Neural cell (in vitro differentiated cells): Measurements from ENCODE around the gene CATSPERE. TPM values are rescaled to one million over a fixed set of nuclear protein-coding genes. Genes with fewer than 3 reads are reported as not detected.

ENCODE experiments used
- H2AFZ ChIP-seq: fragments of 200-600, 300-800 bp; sonication (generic), shearing (Covaris generic); 2 replicates; pipeline ENCODE4 v1.6.0; 2014; ENCODE audit warnings: low read depth, mild to moderate bottlenecking, antibody characterized with exemption, low read length, moderate library complexity
- H3F3A ChIP-seq: fragments of 200-600 bp; shearing (Covaris generic); 2 replicates; pipeline ENCODE4 v1.6.1; 2016; ENCODE audit warnings: mild to moderate bottlenecking, moderate library complexity, mixed read lengths, antibody characterized with exemption, low read length; ENCODE audit not compliant: insufficient read depth, poor library complexity, severe bottlenecking
- H3K27ac ChIP-seq: fragments of 200-600, 300-800 bp; sonication (generic), shearing (Covaris generic); 2 replicates; pipeline ENCODE4 v1.5.1; 2014; ENCODE audit warnings: mild to moderate bottlenecking, low read length, moderate library complexity
- H3K27me3 ChIP-seq: fragments of 300-800, 200-600 bp; sonication (generic), shearing (Covaris generic); 2 replicates; pipeline ENCODE4 v1.6.0; 2014; ENCODE audit warnings: mild to moderate bottlenecking, low read depth, low read length, moderate library complexity; ENCODE audit not compliant: insufficient read depth
- H3K36me3 ChIP-seq: fragments of 300-800, 200-600 bp; sonication (generic), shearing (Covaris generic); 2 replicates; pipeline ENCODE4 v1.5.1; 2014; ENCODE audit warnings: mild to moderate bottlenecking, antibody characterized with exemption, low read length, moderate library complexity; ENCODE audit not compliant: insufficient read depth
- H3K4me2 ChIP-seq: fragments of 300-800, 200-600 bp; sonication (generic), shearing (Covaris generic); 2 replicates; pipeline ENCODE4 v1.6.0; 2014; ENCODE audit warnings: mild to moderate bottlenecking, low read length
- H3K4me3 ChIP-seq: fragments of 300-800, 200-600 bp; sonication (generic), shearing (Covaris generic); 2 replicates; pipeline ENCODE4 v1.5.1; 2014; ENCODE audit warnings: mild to moderate bottlenecking, low read length, moderate library complexity
- H3K79me2 ChIP-seq: fragments of 200-600 bp; shearing (Covaris generic); replicated peaks from 2 replicates; pipeline ENCODE4 v1.6.0; 2014; ENCODE audit warnings: mild to moderate bottlenecking, low read length, moderate library complexity; ENCODE audit not compliant: insufficient read depth
- H3K9ac ChIP-seq: fragments of 300-800, 200-600 bp; sonication (generic), shearing (Covaris generic); 2 replicates; pipeline ENCODE4 v1.6.1; 2016; ENCODE audit warnings: mild to moderate bottlenecking, low read length, mixed read lengths
- H3K9me2 ChIP-seq: fragments of 200-600 bp; shearing (Covaris generic); 2 replicates; pipeline ENCODE4 v1.6.1; 2016; ENCODE audit warnings: mild to moderate bottlenecking, low read length, mixed read lengths; ENCODE audit not compliant: insufficient read depth
- H3K9me3 ChIP-seq: fragments of 200-600, 300-800 bp; sonication (generic), shearing (Covaris generic); 2 replicates; pipeline ENCODE4 v1.6.1; 2016; ENCODE audit warnings: mild to moderate bottlenecking, mixed run types, low read length, moderate library complexity, mixed read lengths
- H4K20me1 ChIP-seq: fragments of 200-600 bp; shearing (Covaris generic); 2 replicates; pipeline ENCODE4 v1.6.1; 2016; ENCODE audit warnings: mild to moderate bottlenecking, mixed run types; ENCODE audit not compliant: insufficient read depth
- CTCF ChIP-seq: fragments of 450-650 bp; IDR thresholded peaks from 2 replicates; pipeline ENCODE4 v1.5.1; 2014; ENCODE audit warnings: antibody characterized with exemption, mild to moderate bottlenecking, moderate library complexity; ENCODE audit not compliant: poor library complexity, severe bottlenecking
- EP300 ChIP-seq: fragments of 450-650 bp; conservative IDR thresholded peaks from 2 replicates; pipeline ENCODE4 v1.6.1; 2014; ENCODE audit warnings: antibody characterized with exemption, mild to moderate bottlenecking, moderate library complexity; ENCODE audit not compliant: poor library complexity, severe bottlenecking
- EZH2 ChIP-seq: fragments of 200-600, 300-800 bp; shearing (Covaris generic), sonication (generic); IDR thresholded peaks from 2 replicates; pipeline ENCODE4 v1.6.1; 2014; ENCODE audit warnings: antibody characterized with exemption, low read length, borderline replicate concordance, mild to moderate bottlenecking; ENCODE audit not compliant: insufficient read depth, poor library complexity, severe bottlenecking
- MXI1 ChIP-seq: fragments of 450-650 bp; conservative IDR thresholded peaks from 2 replicates; pipeline ENCODE4 v1.6.1; 2014; ENCODE audit warnings: antibody characterized with exemption, mild to moderate bottlenecking; ENCODE audit not compliant: poor library complexity, severe bottlenecking
- POLR2AphosphoS5 ChIP-seq: IDR thresholded peaks from 2 replicates; pipeline ENCODE4 v1.6.1; 2012
- RAD21 ChIP-seq: fragments of 450-650 bp; conservative IDR thresholded peaks from 2 replicates; pipeline ENCODE4 v1.6.1; 2014; ENCODE audit warnings: antibody characterized with exemption, mild to moderate bottlenecking, moderate library complexity
- REST ChIP-seq: IDR thresholded peaks from 2 replicates; pipeline ENCODE4 v1.6.1; 2012; ENCODE audit warnings: borderline replicate concordance
- SMC3 ChIP-seq: fragments of 450-650 bp; conservative IDR thresholded peaks from 2 replicates; pipeline ENCODE4 v1.6.1; 2014; ENCODE audit warnings: antibody characterized with exemption, mild to moderate bottlenecking, moderate library complexity; ENCODE audit not compliant: poor library complexity
- TAF1 ChIP-seq: IDR thresholded peaks from 2 replicates; pipeline ENCODE4 v1.6.1; 2012; ENCODE audit warnings: low read depth
- polyA plus RNA-seq: library from polyadenylated mRNA; depleted of rRNA; stranded (reverse); fragments of >200 nt; gene quantifications from 2 replicates; pipeline ENCODE4 v1.2.3, GENCODE V29; 2014

The CATSPERE gene
- polyA plus RNA-seq, 1 donor from 2014 or later = 5.6 TPM

DNA sequence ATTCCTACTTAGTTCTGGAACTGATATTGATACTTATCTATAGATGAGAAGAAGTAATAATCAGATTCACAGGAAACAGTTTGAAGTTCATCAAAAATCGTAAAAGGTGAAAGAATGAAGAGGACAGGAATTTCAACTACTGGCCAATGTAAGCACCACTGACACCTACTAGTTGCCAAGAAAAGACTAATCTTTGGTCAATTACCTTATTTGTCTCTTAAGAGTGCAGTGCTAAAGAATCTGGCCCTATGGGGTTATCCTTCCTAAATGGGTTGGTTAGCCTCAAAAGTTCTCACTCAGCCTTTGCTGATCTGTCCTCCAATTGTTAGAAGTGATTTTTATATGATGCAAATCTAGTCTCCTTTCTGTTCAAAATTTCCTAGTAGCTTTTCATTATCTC lies 38.9 kb upstream of the CATSPERE start:
- Histone ChIP-seq H3K27me3 (no peaks in the 10 kb centered on the region), H3K27ac (no peak overlapping the region), H3K36me3 (peaks cover 12% of the 10 kb centered on the region), H3K9ac (no peak overlapping the region), H3K9me3 (no peaks in the 10 kb centered on the region), H3F3A (no peaks in the 10 kb centered on the region), H4K20me1 (no peaks in the 10 kb centered on the region), H3K4me3 (no peak overlapping the region), H3K79me2 (no peaks in the 10 kb centered on the region), H2AFZ (no peak overlapping the region), H3K9me2 (no peaks in the 10 kb centered on the region), H3K4me2 (no peak overlapping the region)
- TF ChIP-seq REST (no peak), EP300 (no peak), EZH2 (no peak), SMC3 (no peak), RAD21 (no peak), CTCF (no peak)

GRCh38 chr1:244424649-244425334 lies 36.3 kb upstream of the CATSPERE start:
- no peak overlapping the region for H2AFZ ChIP-seq
- no peaks in the 10 kb centered on the region for H3K9me3 ChIP-seq
- no peaks in the 10 kb centered on the region for H3K27me3 ChIP-seq
- H3K4me3 ChIP-seq = no peak overlapping the region
- peaks cover 11% of the 10 kb centered on the region for H3K36me3 ChIP-seq
- no peak overlapping the region for H3K9ac ChIP-seq
- no peaks in the 10 kb centered on the region for H4K20me1 ChIP-seq
- no peaks in the 10 kb centered on the region for H3F3A ChIP-seq
- H3K79me2 ChIP-seq = no peaks in the 10 kb centered on the region
- no peak overlapping the region for H3K4me2 ChIP-seq
- no peak overlapping the region for H3K27ac ChIP-seq
- TF ChIP-seq TAF1 (no peak), SMC3 (no peak), EP300 (no peak), RAD21 (no peak), CTCF (no peak), REST (no peak), POLR2AphosphoS5 (no peak), EZH2 (no peak), MXI1 (no peak)
- no peaks in the 10 kb centered on the region for H3K9me2 ChIP-seq
